SH-SY5Y (cell line): Measurements from ENCODE around the gene ATP8B2.

Source experiments
- GATA2 ChIP-seq: IDR thresholded peaks from 2 replicates; pipeline ENCODE4 v1.6.1; 2011; ENCODE audit warnings: mild to moderate bottlenecking, low read depth, low read length
- GATA3 ChIP-seq: IDR thresholded peaks from 2 replicates; pipeline ENCODE4 v1.6.1; 2011; ENCODE audit warnings: low read depth, mild to moderate bottlenecking, low read length, moderate library complexity

DNA sequence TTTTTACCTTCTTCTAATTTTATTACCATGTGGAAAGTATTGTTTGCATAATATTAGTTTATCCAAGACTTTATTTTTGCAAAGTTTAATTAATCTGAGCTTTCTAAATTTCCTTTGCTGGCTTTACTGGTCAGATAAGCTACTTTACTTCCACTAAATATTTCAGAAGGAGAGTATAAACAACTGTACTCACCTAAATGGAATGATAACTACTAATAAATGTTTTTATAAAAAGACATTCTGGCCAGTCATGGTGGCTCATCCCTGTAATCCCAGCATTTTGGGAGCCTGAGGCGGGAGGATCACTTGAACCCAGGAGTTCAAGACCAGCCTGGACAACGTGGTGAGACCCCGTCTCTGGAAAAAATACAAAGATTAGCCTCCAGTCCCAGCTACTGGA lies 36.0 kb downstream of the ATP8B2 start:
- no peak for TF ChIP-seq GATA2
- TF ChIP-seq GATA3, result no peak
